GM12878 (cell line): ENCODE measurements around the gene CD7. TPM values are rescaled to one million over a fixed set of nuclear protein-coding genes. Genes with fewer than 3 reads are reported as not detected.

Source experiments
- ATAC-seq: fragments of 200-7000 bp; cut with Tn5 transposase; 3 replicates; pipeline ENCODE4 v1.9.1; 2020; ENCODE audit warnings: mild to moderate bottlenecking, moderate library complexity
- BruUV-seq: library from RNA; stranded (reverse); fragments of 400-500 nt; replicated peaks from 2 replicates; lab custom pipeline; 2021; lab: Mats Ljungman, UMichigan
- CTCF ChIA-PET: fragments of 300-600 bp; sonication (Branson Sonifier 250); formaldehyde crosslinking; extraction: SDS; loops from one replicate; lab custom pipeline; 2021; ENCODE audit warnings: inconsistent platforms; lab: Yijun Ruan, JAX
- POLR2A ChIA-PET: fragments of 350-600 bp; formaldehyde crosslinking; extraction: SDS; loops from one replicate; lab custom pipeline; 2021; ENCODE audit warnings: inconsistent platforms; lab: Charles Lee
- RAD21 ChIA-PET: fragments of 300-600 bp; sonication (Branson Sonifier 250); formaldehyde crosslinking; loops from one replicate; lab custom pipeline; 2023; ENCODE audit warnings: antibody characterized with exemption; ENCODE audit not compliant: unreplicated experiment; lab: Charles Lee
- SMC1A ChIA-PET: fragments of 300-600 bp; sonication (Branson Sonifier 250); formaldehyde crosslinking; loops from one replicate; lab custom pipeline; 2023; ENCODE audit not compliant: unreplicated experiment, uncharacterized antibody; lab: Charles Lee
- DNase-seq: peaks from one replicate; pipeline ENCODE4 v3.0.0-alpha.2; 2011; ENCODE audit warnings: low read depth, low spot score
- FAIRE-seq: peaks from 3 replicates; lab custom pipeline; 2011; peaks lifted over from hg19 to GRCh38; lab: Jason Lieb, UNC
- H2AFZ ChIP-seq: 2 replicates; pipeline ENCODE4 v1.6.0; 2011; ENCODE audit warnings: low read depth, low read length, control low read depth; ENCODE audit not compliant: control insufficient read depth
- H3K27ac ChIP-seq: 2 replicates; pipeline ENCODE4 v1.5.1; 2011; ENCODE audit warnings: control low read depth; ENCODE audit not compliant: control insufficient read depth, insufficient read depth
- H3K27me3 ChIP-seq, 2 experiments: replicated peaks in 1 of 2; 2 replicates each; pipeline versions ENCODE4 v1.6.0 to v1.6.1; 2011; ENCODE audit warnings: low read length in 1 of 2; ENCODE audit not compliant: control insufficient read depth in 2 of 2, insufficient read depth in 2 of 2
- H3K36me3 ChIP-seq, 2 experiments: 2 replicates each; pipeline ENCODE4 v1.5.1; 2011; ENCODE audit warnings: low read length in 1 of 2; ENCODE audit not compliant: control insufficient read depth in 2 of 2, insufficient read depth in 2 of 2
- H3K4me1 ChIP-seq: 2 replicates; pipeline ENCODE4 v1.6.1; 2011; ENCODE audit warnings: mild to moderate bottlenecking, low read length, moderate library complexity, mixed read lengths; ENCODE audit not compliant: control insufficient read depth, insufficient read depth
- H3K4me2 ChIP-seq: 2 replicates; pipeline ENCODE4 v1.6.0; 2011; ENCODE audit warnings: control low read depth; ENCODE audit not compliant: control insufficient read depth, insufficient read depth
- H3K4me3 ChIP-seq: fragments of 200-600 bp; sonication (generic); 2 replicates; pipeline ENCODE4 v1.5.1; 2016
- H3K79me2 ChIP-seq: 2 replicates; pipeline ENCODE4 v1.6.0; 2011; ENCODE audit warnings: low read length; ENCODE audit not compliant: control insufficient read depth, insufficient read depth
- H3K9ac ChIP-seq: 2 replicates; pipeline ENCODE4 v1.8.0; 2011; ENCODE audit warnings: low read length, control low read depth, mixed read lengths; ENCODE audit not compliant: control insufficient read depth, insufficient read depth
- H3K9me3 ChIP-seq: replicated peaks from 3 replicates; pipeline ENCODE4 v1.5.1; 2011; ENCODE audit warnings: mild to moderate bottlenecking, low read length; ENCODE audit not compliant: control insufficient read depth, insufficient read depth
- H4K20me1 ChIP-seq: 2 replicates; pipeline ENCODE4 v1.6.0; 2011; ENCODE audit not compliant: control insufficient read depth, insufficient read depth
- CREM ChIP-seq: IDR thresholded peaks from 2 replicates; pipeline ENCODE4 v1.6.1; 2014; ENCODE audit warnings: antibody characterized with exemption, low read depth
- GABPA ChIP-seq: IDR thresholded peaks from 2 replicates; pipeline ENCODE4 v1.6.1; 2014; ENCODE audit warnings: antibody characterized with exemption, low read depth, mild to moderate bottlenecking, inconsistent platforms
- KDM1A ChIP-seq: fragments of 200-600 bp; sonication (generic); IDR thresholded peaks from 2 replicates; pipeline ENCODE4 v1.6.1; 2016; ENCODE audit warnings: borderline replicate concordance
- SMAD5 ChIP-seq: IDR thresholded peaks from 2 replicates; pipeline ENCODE4 v1.6.1; 2016; ENCODE audit warnings: antibody characterized with exemption, low read depth
- WGBS: methylation state at CpG from one replicate; pipeline ENCODE4 v1.1.6; 2016; ENCODE audit warnings: low lambda C conversion rate; ENCODE audit not compliant: insufficient replicate concordance, insufficient coverage; ENCODE audit errors: missing lambda C conversion rate; 5-methylcytosine and 5-hydroxymethylcytosine counted together
- in situ Hi-C: fragments of 300-500 bp; cut with MboI; formaldehyde crosslinking; loops from 9 replicates; pipeline ENCODE4 v1.14.3; 2018; ENCODE audit warnings: mixed read lengths
- intact Hi-C: fragments of 100-400 bp; cut with micrococcal nuclease; formaldehyde crosslinking; loops from one replicate; pipeline ENCODE4 v1.14.2; 2022; ENCODE audit not compliant: unreplicated experiment
- polyA plus RNA-seq, 11 experiments: library from polyadenylated mRNA; depleted of rRNA in 4 of 11; unstranded in 6 of 11; stranded (reverse) in 5 of 11; fragments of >200 nt; fragmentation: Nextera tagmentation in 4 of 11; fragmentation: Illumina TruSeq in 1 of 11; extraction: Ambion mirVana in 4 of 11; extraction: Trizol in 1 of 11; gene quantifications; 1 replicate in 1 of 11; 2 replicates in 10 of 11; pipeline versions ENCODE4 v1.2.1 to v1.2.3, GENCODE V29; 2011 to 2016; ENCODE audit warnings: inconsistent platforms in 2 of 11, missing spikeins in 2 of 11, low read depth in 1 of 11
- total RNA-seq, 4 experiments: library from RNA; depleted of rRNA in 3 of 4; stranded (reverse); fragments of >200 nt in 3 of 4; fragmentation: Illumina TruSeq in 1 of 4; extraction: Trizol in 1 of 4; gene quantifications; 2 replicates each; pipeline versions ENCODE4 v1.2.1 to v1.2.3, GENCODE V29; 2013 to 2021
- TF ChIP-seq, protein P1 (sequence below): fragments of 450-650 bp; formaldehyde crosslinking; IDR thresholded peaks from 2 replicates; pipeline ENCODE4 v1.5.0; 2022; ENCODE audit warnings: mild to moderate bottlenecking, missing genetic modification characterization

Gene CD7
- total and polyA plus RNA-seq, 10 of the 15 experiments (the other 5 are each of a cell fraction or from before 2014, with no cell fraction given): 0.33 TPM; not detected in 9

DNA sequence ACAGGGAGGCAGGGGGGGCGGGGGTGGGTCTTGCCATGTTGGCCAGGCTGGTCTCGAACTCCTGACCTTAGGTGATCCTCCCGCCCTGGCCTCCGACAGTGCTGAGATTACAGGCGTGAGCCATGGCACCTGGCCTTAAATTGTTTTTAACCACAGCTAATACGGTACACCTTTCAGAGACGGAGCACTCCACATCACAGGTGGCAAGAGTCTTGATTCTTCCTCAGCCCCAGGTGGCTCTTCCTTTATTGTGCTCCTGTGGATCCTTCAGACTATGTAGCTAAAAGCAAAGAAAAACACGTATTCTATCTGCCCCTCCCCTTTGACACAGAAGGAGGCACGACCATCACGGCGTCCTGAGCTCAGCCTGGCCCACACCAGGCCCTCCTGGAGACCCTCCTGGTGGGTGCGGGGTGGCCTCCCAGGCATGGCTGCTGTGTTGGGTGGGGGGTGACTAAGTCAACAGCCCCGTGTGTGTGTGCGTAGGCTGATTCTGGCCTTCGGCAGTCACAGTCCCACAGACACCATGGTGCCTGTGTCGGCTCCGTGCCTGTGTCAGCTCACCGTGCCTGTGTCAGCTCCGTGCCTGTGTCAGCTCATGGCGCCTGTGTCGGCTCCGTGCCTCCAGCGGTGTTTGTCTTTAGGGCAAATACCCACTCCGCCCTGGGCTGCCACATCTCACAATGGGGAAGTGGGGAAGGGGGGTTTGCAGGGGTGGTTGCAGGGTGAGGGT, 26.9 kb upstream of the CD7 start:
- no peaks in the 10 kb centered on the region for H3K36me3 ChIP-seq
- DNase-seq: no peak
- H4K20me1 ChIP-seq: no peaks in the 10 kb centered on the region
- H2AFZ ChIP-seq: no peak overlapping the region
- BruUV-seq: no TSS peak
- FAIRE-seq: no peak
- H3K79me2 ChIP-seq: no peaks in the 10 kb centered on the region
- in situ Hi-C loops (no loop called here), intact Hi-C loops (no loop called here)
- no peak overlapping the region for H3K27ac ChIP-seq
- H3K4me2 ChIP-seq: no peak overlapping the region
- H3K4me1 ChIP-seq: no peaks in the 10 kb centered on the region
- 47% methylated on average over 23 of the region's 24 CpGs for WGBS
- no peak for ATAC-seq
- H3K4me3 ChIP-seq: no peak overlapping the region
- TF ChIP-seq GABPA (no peak), CREM (no peak), KDM1A (no peak), SMAD5 (no peak)
- TF ChIP-seq, protein P1, sequence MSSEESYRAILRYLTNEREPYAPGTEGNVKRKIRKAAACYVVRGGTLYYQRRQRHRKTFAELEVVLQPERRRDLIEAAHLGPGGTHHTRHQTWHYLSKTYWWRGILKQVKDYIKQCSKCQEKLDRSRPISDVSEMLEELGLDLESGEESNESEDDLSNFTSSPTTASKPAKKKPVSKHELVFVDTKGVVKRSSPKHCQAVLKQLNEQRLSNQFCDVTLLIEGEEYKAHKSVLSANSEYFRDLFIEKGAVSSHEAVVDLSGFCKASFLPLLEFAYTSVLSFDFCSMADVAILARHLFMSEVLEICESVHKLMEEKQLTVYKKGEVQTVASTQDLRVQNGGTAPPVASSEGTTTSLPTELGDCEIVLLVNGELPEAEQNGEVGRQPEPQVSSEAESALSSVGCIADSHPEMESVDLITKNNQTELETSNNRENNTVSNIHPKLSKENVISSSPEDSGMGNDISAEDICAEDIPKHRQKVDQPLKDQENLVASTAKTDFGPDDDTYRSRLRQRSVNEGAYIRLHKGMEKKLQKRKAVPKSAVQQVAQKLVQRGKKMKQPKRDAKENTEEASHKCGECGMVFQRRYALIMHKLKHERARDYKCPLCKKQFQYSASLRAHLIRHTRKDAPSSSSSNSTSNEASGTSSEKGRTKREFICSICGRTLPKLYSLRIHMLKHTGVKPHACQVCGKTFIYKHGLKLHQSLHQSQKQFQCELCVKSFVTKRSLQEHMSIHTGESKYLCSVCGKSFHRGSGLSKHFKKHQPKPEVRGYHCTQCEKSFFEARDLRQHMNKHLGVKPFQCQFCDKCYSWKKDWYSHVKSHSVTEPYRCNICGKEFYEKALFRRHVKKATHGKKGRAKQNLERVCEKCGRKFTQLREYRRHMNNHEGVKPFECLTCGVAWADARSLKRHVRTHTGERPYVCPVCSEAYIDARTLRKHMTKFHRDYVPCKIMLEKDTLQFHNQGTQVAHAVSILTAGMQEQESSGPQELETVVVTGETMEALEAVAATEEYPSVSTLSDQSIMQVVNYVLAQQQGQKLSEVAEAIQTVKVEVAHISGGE (CRISPR knock-in tag): no peak
- ChIA-PET CTCF (interaction anchor here (0.7 to 2.1 kb wide), 4 partner anchors 8 to 189 kb away, joined by 3 to 8 read pairs (median 4); no protein-coding TSS in a partner anchor), POLR2A (interaction anchor here (0.7 to 1.2 kb wide), 2 partner anchors 11 to 22 kb away, joined by 3 read pairs; partner anchors contain the start of gene SECTM1), RAD21 (interaction anchor here (0.7 to 1.0 kb wide), 3 partner anchors 12 to 260 kb away, joined by 3 read pairs; no protein-coding TSS in a partner anchor), SMC1A (interaction anchor here (1.2 kb wide), 1 partner anchor 138 kb away, joined by 4 read pairs; no protein-coding TSS in a partner anchor)
- no peaks in the 10 kb centered on the region for H3K9me3 ChIP-seq
- H3K27me3 ChIP-seq: no peaks in the 10 kb centered on the region
- H3K9ac ChIP-seq: no peak overlapping the region
